Measurements from ENCODE around the gene GARIN5A. TPM values are rescaled to one million over a fixed set of nuclear protein-coding genes. Genes with fewer than 3 reads are reported as not detected.

GARIN5A gene
- total and polyA plus RNA-seq, 2 experiments from 2014 or later = 13.3 to 25.0 TPM

GRCh38 chr19:50494186-50495019 is 17.8 kb upstream of the GARIN5A start:
- Histone ChIP-seq H3K36me3 (ENCODE audit: insufficient read depth) (no peaks in the 10 kb centered on the region), H4K20me1 (replicated peaks; ENCODE audit: insufficient read depth) (no peaks in the 10 kb centered on the region), H2AFZ (no peak overlapping the region), H3K4me2 (no peak overlapping the region), H3K4me1 (ENCODE audit: insufficient read depth) (peaks cover 8% of the 10 kb centered on the region; the same call in 1 of the 2 replicates), H3K4me3 (no peak overlapping the region), H3K27me3 (ENCODE audit: insufficient read depth) (peaks cover 97% of the 10 kb centered on the region), H3K9me2 (ENCODE audit: insufficient read depth) (no peaks in the 10 kb centered on the region), H3K27ac (ENCODE audit: low read depth) (no peak overlapping the region), H3K79me2 (replicated peaks; ENCODE audit: insufficient read depth) (no peaks in the 10 kb centered on the region), H3F3A (replicated peaks; ENCODE audit: low read depth) (0 out of 2 replicates have a peak, but pooled peaks cover 4% of the 10 kb centered on the region)
- Mint-ChIP-seq H3K4me1 (no peaks in the 10 kb centered on the region; the same call in 2 of the 3 replicates), H3K9me3 (peaks cover 71% of the 10 kb centered on the region; the same call in 2 of the 3 replicates), H3K27ac (no peak overlapping the region), H3K36me3 (ENCODE audit: low read depth) (peaks cover 42% of the 10 kb centered on the region), H3K27me3 (ENCODE audit: insufficient read depth, low read depth, poor library complexity) (peaks cover 7% of the 10 kb centered on the region), H3K4me3 (no peak overlapping the region)
- ATAC-seq (no peak), DNase-seq (ENCODE audit: low spot score) (no peak)
- TF ChIP-seq JUNB (IDR thresholded peaks at IDR 0.05; ENCODE audit: unreplicated experiment) (no peak), STAT1 (IDR thresholded peaks at IDR 0.05; ENCODE audit: unreplicated experiment) (no peak), ZNF114 (CRISPR knock-in tag; IDR thresholded peaks at IDR 0.05) (no peak), EZH2phosphoT487 (IDR thresholded peaks at IDR 0.05; ENCODE audit: unreplicated experiment) (no peak), REST (IDR thresholded peaks at IDR 0.05; ENCODE audit: unreplicated experiment) (no peak), EZH2 (IDR thresholded peaks at IDR 0.05; ENCODE audit: low read depth, unreplicated experiment) (no peak), POLR2AphosphoS5 (IDR thresholded peaks at IDR 0.05; ENCODE audit: low read depth) (no peak)
- TF ChIP-seq, protein P1, sequence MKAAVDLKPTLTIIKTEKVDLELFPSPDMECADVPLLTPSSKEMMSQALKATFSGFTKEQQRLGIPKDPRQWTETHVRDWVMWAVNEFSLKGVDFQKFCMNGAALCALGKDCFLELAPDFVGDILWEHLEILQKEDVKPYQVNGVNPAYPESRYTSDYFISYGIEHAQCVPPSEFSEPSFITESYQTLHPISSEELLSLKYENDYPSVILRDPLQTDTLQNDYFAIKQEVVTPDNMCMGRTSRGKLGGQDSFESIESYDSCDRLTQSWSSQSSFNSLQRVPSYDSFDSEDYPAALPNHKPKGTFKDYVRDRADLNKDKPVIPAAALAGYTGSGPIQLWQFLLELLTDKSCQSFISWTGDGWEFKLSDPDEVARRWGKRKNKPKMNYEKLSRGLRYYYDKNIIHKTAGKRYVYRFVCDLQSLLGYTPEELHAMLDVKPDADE (IDR thresholded peaks at IDR 0.05) = no peak
- TF ChIP-seq, protein P2, sequence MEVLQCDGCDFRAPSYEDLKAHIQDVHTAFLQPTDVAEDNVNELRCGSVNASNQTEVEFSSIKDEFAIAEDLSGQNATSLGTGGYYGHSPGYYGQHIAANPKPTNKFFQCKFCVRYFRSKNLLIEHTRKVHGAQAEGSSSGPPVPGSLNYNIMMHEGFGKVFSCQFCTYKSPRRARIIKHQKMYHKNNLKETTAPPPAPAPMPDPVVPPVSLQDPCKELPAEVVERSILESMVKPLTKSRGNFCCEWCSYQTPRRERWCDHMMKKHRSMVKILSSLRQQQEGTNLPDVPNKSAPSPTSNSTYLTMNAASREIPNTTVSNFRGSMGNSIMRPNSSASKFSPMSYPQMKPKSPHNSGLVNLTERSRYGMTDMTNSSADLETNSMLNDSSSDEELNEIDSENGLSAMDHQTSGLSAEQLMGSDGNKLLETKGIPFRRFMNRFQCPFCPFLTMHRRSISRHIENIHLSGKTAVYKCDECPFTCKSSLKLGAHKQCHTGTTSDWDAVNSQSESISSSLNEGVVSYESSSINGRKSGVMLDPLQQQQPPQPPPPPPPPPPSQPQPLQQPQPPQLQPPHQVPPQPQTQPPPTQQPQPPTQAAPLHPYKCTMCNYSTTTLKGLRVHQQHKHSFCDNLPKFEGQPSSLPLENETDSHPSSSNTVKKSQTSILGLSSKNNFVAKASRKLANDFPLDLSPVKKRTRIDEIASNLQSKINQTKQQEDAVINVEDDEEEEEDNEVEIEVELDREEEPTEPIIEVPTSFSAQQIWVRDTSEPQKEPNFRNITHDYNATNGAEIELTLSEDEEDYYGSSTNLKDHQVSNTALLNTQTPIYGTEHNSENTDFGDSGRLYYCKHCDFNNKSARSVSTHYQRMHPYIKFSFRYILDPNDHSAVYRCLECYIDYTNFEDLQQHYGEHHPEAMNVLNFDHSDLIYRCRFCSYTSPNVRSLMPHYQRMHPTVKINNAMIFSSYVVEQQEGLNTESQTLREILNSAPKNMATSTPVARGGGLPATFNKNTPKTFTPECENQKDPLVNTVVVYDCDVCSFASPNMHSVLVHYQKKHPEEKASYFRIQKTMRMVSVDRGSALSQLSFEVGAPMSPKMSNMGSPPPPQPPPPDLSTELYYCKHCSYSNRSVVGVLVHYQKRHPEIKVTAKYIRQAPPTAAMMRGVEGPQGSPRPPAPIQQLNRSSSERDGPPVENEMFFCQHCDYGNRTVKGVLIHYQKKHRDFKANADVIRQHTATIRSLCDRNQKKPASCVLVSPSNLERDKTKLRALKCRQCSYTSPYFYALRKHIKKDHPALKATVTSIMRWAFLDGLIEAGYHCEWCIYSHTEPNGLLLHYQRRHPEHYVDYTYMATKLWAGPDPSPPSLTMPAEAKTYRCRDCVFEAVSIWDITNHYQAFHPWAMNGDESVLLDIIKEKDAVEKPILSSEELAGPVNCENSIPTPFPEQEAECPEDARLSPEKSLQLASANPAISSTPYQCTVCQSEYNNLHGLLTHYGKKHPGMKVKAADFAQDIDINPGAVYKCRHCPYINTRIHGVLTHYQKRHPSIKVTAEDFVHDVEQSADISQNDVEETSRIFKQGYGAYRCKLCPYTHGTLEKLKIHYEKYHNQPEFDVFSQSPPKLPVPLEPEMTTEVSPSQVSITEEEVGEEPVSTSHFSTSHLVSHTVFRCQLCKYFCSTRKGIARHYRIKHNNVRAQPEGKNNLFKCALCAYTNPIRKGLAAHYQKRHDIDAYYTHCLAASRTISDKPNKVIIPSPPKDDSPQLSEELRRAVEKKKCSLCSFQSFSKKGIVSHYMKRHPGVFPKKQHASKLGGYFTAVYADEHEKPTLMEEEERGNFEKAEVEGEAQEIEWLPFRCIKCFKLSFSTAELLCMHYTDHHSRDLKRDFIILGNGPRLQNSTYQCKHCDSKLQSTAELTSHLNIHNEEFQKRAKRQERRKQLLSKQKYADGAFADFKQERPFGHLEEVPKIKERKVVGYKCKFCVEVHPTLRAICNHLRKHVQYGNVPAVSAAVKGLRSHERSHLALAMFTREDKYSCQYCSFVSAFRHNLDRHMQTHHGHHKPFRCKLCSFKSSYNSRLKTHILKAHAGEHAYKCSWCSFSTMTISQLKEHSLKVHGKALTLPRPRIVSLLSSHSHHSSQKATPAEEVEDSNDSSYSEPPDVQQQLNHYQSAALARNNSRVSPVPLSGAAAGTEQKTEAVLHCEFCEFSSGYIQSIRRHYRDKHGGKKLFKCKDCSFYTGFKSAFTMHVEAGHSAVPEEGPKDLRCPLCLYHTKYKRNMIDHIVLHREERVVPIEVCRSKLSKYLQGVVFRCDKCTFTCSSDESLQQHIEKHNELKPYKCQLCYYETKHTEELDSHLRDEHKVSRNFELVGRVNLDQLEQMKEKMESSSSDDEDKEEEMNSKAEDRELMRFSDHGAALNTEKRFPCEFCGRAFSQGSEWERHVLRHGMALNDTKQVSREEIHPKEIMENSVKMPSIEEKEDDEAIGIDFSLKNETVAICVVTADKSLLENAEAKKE (CRISPR knock-in tag; IDR thresholded peaks at IDR 0.05) = no peak
- TF ChIP-seq, protein P3, sequence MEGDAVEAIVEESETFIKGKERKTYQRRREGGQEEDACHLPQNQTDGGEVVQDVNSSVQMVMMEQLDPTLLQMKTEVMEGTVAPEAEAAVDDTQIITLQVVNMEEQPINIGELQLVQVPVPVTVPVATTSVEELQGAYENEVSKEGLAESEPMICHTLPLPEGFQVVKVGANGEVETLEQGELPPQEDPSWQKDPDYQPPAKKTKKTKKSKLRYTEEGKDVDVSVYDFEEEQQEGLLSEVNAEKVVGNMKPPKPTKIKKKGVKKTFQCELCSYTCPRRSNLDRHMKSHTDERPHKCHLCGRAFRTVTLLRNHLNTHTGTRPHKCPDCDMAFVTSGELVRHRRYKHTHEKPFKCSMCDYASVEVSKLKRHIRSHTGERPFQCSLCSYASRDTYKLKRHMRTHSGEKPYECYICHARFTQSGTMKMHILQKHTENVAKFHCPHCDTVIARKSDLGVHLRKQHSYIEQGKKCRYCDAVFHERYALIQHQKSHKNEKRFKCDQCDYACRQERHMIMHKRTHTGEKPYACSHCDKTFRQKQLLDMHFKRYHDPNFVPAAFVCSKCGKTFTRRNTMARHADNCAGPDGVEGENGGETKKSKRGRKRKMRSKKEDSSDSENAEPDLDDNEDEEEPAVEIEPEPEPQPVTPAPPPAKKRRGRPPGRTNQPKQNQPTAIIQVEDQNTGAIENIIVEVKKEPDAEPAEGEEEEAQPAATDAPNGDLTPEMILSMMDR (conservative IDR thresholded peaks at IDR 0.05; ENCODE audit: low read depth in 2 of 2) = no peak
